ENCODE measurements around the gene BAX.
A peak's percentile ranks its signal among the peaks of the same experiment; 100 is the strongest.

The BAX gene

GRCh38 chr19:48967346-48968178, 12.9 kb downstream of the BAX start:
- no peak for DNase-seq (ENCODE audit: low spot score)
- TF ChIP-seq CTCF (IDR thresholded peaks at IDR 0.05; ENCODE audit: extremely low read depth, missing control alignments) = no peak

DNA sequence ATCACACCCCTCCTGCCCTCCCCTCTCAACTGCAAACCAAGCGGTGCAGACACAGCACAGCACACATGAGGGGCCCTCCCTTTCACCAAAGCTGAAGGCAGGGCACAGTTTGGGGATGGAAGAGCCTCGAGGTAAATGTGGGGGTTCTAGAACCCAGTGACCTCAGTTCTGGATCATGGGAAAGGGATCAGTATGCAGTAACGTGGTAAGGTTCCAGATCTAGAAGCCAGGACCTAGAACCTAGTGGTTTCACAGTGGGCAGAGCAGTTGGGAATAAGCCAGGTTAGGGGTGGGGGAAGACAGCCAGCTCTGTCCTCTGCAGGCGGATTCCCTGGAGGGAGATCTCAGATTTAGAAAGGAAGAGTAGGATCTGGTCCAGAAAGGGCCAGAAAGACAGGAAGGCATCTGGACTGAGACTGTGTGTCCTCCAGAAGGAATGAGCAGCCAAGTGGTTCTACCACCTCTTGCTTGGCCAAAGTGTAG, 13.5 kb downstream of the BAX start:
- DNase-seq (ENCODE audit: low spot score) = no peak
- no peak for TF ChIP-seq CTCF (IDR thresholded peaks at IDR 0.05; ENCODE audit: extremely low read depth, missing control alignments)

DNA sequence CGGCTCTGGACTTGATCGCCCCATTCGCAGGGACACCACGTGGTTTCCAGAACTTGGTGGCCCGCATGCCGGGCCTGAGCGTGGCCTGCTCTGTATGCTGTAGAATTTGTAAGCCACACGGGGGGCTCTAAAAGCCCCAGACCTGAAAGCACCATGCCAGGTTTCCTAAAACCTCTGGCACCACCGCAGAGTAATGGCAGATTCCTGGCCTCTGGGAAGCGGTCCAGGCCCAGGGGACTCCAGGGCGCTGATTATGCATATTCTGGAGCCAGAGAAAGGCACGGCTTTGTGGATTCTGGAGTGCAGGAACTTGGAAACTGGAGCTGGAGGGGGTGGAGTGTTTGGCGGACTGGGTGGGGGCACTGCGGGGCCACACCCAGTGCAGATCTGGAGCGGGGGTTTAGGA, 14.1 kb downstream of the BAX start:
- DNase-seq (ENCODE audit: low spot score) = no peak
- no peak for TF ChIP-seq CTCF (IDR thresholded peaks at IDR 0.05; ENCODE audit: extremely low read depth, missing control alignments)

- TF ChIP-seq CTCF (IDR thresholded peaks at IDR 0.05; ENCODE audit: extremely low read depth, missing control alignments) = no peak
- DNase-seq (ENCODE audit: low spot score) = no peak
Observed at GRCh38 chr19:48969276-48970138, 14.8 kb downstream of the BAX start.

DNA sequence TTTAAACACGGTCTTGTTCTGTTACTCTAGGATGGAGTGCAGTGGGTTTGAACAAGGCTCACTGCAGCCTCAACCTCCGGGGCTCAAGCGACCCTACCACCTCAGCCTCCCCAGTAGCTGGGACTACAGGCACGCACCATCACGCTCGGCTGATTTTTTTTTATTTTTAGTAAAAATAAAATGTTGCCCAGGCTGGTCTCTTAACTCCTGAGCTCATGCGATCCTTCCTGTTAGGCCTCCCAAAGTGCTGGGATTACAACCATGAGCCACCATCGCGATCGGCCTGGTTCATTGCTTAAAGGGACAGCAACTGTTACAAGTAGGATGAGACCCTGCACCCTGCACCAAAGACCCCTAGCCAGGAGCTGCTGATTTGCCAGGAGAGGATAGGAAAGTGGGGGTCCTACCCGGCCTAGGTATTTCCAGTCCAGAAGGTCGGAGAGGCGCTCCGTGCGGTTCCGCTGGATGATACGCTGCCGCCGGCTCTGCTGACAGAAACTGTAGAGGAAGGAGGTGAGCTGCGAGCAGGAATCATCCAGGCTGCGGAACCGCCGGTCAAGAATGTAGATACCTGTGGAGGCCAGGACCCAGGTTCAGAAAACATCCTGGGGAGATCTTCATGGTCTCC, 15.6 kb downstream of the BAX start:
- DNase-seq (ENCODE audit: low spot score) = no peak

GRCh38 chr19:48970923-48971395, 16.3 kb downstream of the BAX start:
- peak; percentile 81 for DNase-seq (ENCODE audit: low spot score)
- peak; percentile 96 for TF ChIP-seq CTCF (IDR thresholded peaks at IDR 0.05; ENCODE audit: extremely low read depth, missing control alignments)

More for the DNA sequence above, 15.6 kb downstream of the BAX start:
- TF ChIP-seq CTCF (IDR thresholded peaks at IDR 0.05; ENCODE audit: extremely low read depth, missing control alignments) = no peak
